COLO829 (cell line): ENCODE measurements around the gene PCDHGC5.

Experiments used
- DNase-seq: peaks from one replicate; pipeline ENCODE4 v3.0.0; 2012; ENCODE audit warnings: low spot score

The PCDHGC5 gene

GRCh38 chr5:141488591-141489561 lies at the start of gene PCDHGC5:
Gene PCDHGC5, plus strand, starts transcription at chr5:141489081. Its CDS starts 160 bp downstream, at chr5:141489241.
- DNase-seq: no peak

- no peak for DNase-seq
These were observed 49.3 kb upstream of the PCDHGC5 start for GRCh38 chr5:141439411-141440141.

DNA sequence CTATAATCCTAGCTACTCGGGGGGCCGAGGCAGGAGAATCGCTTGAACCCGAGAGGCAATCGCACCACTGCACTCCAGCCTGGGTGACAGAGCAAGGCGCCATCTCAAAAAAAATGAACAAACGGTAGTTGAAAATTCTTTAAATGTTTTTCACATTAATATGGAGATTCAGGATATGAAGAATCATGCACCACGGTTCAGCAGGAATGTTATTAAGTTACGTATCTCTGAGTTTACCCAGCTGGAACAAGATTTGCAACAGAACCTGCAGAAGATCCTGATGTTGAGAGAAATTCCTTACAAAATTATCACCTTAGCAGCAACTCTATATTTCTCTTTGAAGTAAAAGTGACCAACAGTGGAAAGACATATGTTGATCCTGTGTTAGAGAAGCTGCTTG lies 48.5 kb upstream of the PCDHGC5 start:
- no peak for DNase-seq

DNA sequence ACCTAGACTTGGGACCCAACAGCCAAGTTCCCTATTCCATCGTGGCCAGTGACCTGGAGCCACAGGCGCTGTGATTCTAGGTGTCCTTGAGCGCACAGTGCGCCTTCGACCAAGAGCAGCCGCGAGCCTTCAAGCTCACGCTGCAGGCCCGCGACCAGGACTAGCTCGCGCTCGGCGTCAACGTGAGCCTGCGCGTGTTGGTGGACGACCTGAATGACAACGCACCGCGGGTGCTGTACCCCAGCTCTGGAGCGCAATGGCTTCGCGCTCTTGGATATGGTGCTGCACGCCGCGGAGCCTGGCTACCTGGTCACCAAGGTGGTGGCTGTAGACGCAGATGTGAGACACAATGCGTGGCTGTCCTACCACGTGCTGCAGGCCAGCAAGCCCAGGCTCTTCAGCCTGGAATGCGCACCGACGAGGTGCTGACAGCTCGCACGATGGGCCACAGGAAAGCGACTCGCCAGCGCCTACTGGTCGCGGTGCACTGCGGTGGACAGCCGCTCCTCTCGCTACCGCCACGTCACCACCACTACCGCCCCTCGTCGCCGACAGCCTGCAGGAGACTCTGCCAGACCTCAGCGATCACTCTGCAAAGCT lies 47.2 kb upstream of the PCDHGC5 start:
- no peak for DNase-seq

DNA sequence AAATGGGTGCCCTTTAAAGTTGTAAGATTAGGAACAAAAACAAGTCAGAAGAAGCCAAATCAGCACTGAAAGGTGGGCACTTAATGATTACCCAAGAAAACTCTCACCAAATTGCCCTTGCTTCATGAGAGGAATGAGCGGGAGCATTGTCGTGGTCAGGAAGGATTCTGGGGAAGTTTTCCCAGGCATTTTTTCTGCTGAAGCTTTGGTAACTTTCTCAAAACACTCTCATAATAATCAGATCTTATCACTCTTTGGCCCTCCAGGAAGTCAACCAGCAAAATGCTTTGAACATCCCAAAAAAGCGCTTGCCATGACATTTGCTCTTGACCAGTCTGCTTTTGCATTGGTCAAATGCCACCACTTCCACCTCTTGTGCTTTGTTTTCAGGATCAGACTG lies 23.5 kb upstream of the PCDHGC5 start:
- no peak for DNase-seq

DNA sequence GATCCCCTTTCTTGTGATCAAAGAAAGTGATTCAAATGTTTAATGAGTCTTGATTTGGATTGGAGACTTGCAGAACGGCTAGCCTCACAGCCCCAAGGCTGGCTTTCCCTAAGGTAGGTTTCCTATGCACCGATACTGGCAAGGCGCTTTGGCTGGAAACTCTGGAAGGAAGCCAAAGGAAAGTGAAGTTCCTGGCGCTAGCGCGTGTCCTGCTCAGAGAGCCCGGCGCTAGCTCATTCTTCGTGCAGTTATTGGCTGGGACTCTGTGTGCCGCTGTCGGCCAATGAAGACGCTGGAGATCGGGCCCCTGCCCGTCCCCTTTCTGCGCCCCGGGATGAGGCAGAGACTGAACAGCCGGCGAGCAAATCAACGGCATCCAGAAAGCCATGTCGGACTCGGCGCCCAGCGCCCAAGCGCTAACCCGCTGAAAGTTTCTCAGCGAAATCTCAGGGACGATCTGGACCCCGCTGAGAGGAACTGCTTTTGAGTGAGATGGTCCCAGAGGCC lies 13.2 kb upstream of the PCDHGC5 start, which contains the start of gene PCDHGC3:
Gene PCDHGC3 (plus strand): TSS at position 342 of the 507 bp plus-strand sequence. CDS start 151 bp downstream, at position 493.
- no peak for DNase-seq

- no peak for DNase-seq
These were observed 12.6 kb upstream of the PCDHGC5 start for GRCh38 chr5:141476132-141476911.

DNA sequence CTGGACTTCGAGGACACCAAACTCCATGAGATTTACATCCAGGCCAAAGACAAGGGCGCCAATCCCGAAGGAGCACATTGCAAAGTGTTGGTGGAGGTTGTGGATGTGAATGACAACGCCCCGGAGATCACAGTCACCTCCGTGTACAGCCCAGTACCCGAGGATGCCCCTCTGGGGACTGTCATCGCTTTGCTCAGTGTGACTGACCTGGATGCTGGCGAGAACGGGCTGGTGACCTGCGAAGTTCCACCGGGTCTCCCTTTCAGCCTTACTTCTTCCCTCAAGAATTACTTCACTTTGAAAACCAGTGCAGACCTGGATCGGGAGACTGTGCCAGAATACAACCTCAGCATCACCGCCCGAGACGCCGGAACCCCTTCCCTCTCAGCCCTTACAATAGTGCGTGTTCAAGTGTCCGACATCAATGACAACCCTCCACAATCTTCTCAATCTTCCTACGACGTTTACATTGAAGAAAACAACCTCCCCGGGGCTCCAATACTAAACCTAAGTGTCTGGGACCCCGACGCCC lies 11.8 kb upstream of the PCDHGC5 start:
- DNase-seq: no peak

- DNase-seq: no peak
These were observed 11.1 kb upstream of the PCDHGC5 start for GRCh38 chr5:141477815-141478214.

DNA sequence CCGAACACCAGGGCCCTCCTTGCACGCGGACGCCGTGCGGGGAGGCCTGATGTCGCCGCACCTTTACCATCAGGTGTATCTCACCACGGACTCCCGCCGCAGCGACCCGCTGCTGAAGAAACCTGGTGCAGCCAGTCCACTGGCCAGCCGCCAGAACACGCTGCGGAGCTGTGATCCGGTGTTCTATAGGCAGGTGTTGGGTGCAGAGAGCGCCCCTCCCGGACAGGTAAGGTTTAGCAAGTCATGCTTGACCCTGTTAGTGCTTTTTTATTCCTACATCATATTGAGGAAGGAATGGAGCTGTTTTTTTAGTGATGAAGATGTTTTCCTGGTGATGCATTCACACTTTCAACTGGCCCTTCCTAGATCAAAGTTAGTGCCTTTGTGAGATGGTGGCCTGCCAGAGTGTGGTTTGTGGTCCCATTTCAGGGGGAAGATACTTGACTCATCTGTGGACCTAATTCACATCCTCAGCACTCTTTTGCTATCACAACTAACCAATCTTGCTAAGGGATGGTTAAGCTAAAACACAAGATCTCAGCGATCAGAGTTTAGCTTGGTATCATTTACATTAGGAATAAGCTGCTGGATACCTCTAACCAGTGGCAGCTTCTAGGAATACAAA lies 10.4 kb upstream of the PCDHGC5 start:
- DNase-seq: no peak

- no peak for DNase-seq
These were observed 9.1 kb upstream of the PCDHGC5 start for GRCh38 chr5:141479776-141480175.

DNA sequence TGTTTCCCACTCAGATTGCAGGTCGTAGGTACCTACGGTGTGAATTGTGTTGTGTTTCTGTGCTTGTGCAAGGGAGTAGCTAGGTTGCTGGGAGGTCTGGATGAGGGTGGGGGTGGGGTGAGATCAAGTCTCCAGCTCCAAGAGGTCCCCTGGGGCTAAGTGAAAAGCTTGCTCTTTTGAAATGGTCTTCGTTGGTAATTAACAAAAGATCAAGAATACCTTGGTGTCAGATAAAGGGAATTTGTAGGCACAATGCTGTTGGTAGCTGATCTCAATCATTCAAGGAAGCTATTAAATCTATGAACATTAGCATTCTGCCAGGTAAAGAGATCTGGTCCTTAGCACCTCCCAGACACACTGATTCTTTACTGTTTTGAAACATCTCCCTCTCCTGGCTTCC lies 5.0 kb upstream of the PCDHGC5 start:
- DNase-seq: no peak

DNA sequence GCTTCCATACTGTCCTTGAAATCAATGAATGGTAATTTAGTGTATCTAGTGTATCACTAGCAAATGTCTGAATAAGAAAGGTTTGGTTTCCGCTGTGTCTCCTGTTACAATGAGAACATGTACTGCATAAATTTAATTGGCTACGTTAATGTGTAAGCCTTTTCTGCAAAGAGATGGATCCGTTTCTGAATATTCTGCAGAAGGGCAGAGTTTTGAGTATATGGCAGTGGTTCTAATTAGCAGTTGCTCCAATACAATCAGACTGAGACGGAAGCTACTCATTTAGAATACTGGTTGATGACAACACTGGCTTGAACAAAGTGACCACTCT lies 4.6 kb upstream of the PCDHGC5 start:
- no peak for DNase-seq

- DNase-seq: no peak
These were observed 4.1 kb upstream of the PCDHGC5 start, which contains the start of gene PCDHGC4 for GRCh38 chr5:141484641-141485311. Gene PCDHGC4, plus strand, starts transcription at chr5:141485030. Its CDS starts 144 bp downstream, at chr5:141485174.

- DNase-seq: no peak
These were observed 3.4 kb upstream of the PCDHGC5 start for GRCh38 chr5:141485321-141486055.

DNA sequence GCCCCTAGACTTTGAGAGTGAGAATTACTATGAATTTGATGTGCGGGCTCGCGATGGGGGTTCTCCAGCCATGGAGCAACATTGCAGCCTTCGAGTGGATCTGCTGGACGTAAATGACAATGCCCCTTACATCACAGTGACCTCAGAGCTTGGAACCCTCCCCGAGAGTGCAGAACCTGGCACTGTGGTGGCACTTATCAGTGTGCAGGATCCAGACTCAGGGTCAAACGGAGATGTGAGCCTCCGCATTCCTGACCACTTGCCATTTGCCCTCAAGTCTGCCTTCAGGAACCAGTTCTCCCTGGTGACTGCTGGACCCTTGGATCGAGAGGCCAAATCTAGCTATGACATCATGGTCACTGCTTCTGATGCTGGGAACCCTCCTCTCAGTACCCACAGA lies 2.8 kb upstream of the PCDHGC5 start:
- no peak for DNase-seq

DNA sequence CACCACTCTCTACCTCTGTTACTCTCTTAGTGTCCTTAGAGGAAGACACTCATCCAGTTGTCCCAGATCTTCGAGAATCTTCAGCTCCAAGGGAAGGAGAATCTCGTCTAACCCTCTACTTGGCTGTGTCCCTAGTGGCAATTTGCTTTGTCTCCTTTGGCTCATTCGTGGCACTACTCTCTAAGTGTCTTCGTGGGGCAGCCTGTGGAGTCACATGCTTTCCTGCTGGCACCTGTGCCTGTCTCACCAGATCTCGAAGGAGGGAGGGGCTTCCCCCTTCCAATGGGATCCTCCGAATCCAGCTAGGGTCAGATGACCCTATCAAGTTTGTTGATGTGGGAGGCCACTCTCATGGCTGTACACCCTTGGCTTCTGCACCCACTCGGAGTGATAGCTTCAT lies 1.8 kb upstream of the PCDHGC5 start:
- DNase-seq: no peak

- no peak for DNase-seq
These were observed 960 bp downstream of the PCDHGC5 start for GRCh38 chr5:141489841-141490240.

DNA sequence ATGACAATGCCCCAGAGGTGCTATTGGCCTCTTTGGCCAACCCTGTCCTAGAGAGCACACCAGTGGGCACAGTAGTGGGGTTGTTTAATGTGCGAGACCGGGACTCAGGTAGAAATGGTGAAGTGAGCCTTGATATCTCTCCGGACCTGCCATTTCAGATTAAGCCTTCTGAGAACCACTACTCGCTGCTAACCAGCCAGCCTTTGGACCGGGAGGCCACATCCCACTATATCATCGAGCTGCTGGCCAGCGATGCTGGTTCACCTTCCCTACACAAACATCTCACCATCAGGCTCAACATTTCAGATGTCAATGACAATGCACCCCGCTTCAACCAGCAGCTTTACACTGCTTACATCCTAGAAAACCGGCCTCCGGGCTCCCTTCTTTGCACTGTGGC lies 1.4 kb downstream of the PCDHGC5 start:
- no peak for DNase-seq

GRCh38 chr5:141490771-141491170 lies 1.9 kb downstream of the PCDHGC5 start:
- no peak for DNase-seq
